HG02973 (cell line): ENCODE results near the gene BAIAP2L2.
"Not testable (repeated sequence)": the region's sequence is repeated elsewhere in the genome, so short reads cannot be mapped to it uniquely, and the experiment has no call there.

Experiments
- ATAC-seq: cut with Tn5 transposase; IDR thresholded peaks from one replicate; pipeline ENCODE4 v1.9.1; 2021; ENCODE audit warnings: moderate library complexity; ENCODE audit not compliant: unreplicated experiment

The BAIAP2L2 gene

DNA sequence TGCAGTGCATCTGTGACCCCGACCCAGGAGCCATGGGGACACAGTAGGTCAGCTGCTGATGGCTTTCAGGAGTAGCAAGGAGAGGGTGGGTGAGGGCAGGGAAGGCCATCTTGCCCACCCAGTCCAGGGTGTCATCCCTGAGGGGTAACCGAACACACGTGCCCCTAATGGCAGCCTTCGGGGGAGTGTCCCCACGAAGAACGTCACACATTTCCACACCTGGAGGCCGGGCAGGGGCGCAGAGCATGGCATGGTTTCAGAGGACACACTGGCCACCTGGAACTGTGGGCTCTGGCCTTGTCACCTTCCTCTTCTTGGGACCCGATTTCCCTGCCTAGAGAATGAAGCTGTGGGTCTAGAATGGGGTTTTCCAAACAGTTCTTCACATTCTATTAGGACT, 19.4 kb upstream of the BAIAP2L2 start:
- no peak for ATAC-seq

DNA sequence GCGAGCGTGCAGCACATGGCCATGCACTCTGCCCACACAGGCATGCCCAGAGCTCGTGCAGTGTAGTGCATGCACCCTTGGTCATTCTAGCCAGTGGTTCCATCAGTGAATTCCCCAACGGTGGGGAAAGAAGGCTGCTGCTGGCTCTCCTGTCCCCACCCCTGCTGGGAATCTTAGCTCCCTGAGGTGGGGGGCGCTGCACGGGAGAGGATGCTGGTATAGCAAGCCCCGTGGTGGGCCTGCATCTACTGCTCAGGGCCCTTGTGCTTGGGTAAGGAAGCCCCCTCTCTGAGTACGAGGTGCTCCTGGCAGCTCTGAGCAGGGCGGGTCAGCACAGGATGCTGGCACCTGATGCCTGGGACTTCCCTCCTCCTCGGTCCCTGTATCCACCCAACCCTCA, 18.5 kb upstream of the BAIAP2L2 start:
- ATAC-seq, result no peak

GRCh38 chr22:38127869-38128268, 17.4 kb upstream of the BAIAP2L2 start:
- ATAC-seq, result no peak

DNA sequence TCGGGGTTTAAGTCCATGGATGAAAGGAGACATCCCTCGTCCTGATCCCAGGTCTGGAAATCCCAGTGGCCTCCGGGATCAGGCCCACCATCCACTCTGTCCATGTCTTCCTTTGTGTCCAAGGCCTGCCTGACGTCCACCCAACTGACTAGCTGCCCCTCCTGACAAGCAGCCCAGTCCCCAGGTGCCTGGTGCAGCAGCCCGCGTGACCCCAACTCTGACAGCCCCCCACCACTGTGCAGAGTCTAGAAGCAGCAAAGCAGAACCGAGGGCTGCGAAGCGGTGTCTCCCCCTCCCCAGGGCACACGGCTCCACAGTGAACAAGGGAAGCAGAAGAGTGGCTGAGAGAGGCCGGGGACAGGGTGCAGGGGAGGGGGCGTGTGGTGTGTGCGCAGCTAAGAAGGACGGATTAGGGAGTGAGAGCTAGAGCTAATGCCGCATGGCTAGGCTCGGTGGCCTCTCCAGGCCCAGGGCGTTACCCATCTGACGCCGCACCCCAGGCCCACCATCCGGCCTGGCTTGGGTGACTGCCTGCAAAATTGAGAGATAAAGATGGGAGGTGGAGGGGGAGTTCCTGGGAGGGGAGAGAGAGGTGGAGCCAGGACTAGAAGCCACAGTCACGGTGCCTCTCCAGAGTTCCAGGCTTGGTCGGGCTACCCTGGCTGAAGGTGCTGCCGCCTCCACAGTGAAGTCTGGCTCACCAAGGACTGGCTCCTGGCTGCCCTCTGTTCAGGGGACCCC, 16.6 kb upstream of the BAIAP2L2 start:
- no peak for ATAC-seq

DNA sequence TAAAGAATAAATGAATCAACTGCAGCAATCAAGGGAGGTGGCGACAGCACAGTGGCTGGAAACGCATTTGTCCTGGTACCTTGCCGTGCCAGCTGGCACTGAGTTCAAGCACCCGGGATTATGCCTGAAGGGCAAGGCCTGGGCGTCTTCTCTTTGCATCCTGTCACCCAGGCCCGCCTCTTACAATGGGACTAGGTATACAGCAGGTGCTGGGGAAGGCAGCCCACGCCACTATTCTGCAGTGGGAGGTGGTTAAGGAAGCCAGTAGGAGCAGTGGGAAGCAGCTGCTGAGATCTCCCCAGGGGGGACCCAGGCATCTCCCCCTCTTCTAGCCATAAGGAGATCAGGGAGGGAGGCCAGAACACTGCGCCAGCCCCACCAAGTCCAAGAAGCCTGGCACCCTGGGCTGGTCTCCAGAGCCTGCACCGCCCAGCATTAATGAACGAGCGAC, 15.3 kb upstream of the BAIAP2L2 start:
- ATAC-seq, result no peak

DNA sequence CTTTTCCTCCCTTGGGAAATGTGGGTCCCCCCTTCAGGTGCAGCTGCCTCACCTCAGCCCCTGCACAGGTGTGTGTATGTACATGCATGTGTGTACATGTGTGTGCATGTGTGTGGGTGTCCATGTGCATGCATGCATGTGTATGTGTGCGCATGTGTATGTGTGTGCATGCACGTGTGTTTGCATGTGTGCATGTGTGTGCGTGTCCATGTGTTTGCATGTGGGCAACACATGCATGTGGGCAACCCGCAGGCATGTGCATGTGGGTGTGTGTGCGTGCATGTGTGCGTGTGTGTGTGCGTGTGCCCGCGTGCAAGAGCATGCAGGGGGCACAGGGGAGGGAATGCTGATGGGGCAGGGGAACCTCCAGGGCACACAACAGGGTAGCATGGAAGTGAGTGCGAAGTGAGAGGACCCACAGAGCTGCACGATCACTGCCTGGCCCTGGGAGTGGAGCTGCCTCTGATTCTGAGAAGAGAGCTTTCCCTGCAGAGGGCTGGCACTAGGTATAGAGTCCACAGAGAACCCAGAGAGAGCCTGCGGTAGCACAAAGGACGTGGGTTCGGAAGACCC, 14.6 kb upstream of the BAIAP2L2 start:
- ATAC-seq, result no peak

DNA sequence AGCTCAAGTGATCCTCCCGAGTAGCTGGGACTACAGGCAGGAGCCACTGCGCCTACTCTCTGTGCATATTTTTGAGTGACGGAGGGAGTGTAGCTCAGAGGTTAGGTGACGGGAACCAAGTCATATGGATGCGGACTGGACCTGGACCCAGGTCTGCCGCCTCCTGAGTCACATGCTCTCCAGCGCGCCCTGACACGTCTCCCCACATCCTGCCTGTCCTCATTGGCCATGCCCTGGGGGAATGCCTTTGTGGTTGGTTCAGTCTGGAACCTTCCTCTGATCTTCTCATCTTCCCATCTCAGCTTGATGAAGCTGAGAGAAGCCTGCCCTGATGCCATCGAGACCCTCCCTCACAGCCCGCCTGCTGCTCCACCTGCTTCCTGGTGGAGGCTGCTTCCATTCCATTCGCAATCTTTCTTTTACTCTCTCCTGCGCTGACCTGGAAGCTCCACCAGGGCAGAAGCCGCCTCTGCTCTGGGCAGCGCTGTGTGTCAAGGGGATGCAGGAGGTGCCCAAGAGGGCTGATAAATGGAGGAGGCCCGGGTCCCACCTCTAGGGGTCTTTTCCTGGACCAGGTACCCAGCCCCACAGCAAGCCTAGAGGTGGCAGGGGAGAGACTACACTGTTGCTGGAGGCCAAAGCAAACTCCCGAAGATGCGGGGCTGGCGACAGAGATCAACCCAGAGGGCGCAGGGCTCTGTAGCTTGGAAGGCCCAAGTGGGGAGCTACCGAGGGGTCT, 13.9 kb upstream of the BAIAP2L2 start:
- no peak for ATAC-seq

GRCh38 chr22:38122616-38123015, 12.1 kb upstream of the BAIAP2L2 start:
- no peak for ATAC-seq

- no peak for ATAC-seq
Observed at GRCh38 chr22:38120359-38121110, 10.1 kb upstream of the BAIAP2L2 start.

DNA sequence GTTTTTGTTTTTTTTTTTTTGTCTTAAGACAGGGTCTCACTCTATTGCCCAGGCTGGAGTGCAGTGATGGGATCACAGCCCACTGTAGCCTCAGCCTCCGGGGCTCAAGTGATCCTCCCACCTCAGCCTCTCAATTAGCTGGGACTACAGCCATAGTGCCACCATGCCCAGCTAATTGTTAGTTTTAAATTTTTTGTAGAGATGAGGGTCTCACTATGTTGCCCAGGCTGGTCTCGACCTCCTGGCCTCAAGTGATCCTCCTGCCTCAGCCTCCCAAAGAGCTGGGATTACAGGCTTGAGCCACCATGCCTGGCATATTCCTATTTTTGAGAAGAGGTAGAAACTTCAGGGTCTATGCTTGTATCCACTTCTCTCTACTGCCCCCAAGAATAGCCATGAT, 8.3 kb upstream of the BAIAP2L2 start:
- ATAC-seq, result not testable (repeated sequence)

- ATAC-seq, result no peak
Observed at GRCh38 chr22:38118182-38118581, 7.7 kb upstream of the BAIAP2L2 start.

GRCh38 chr22:38117556-38117955, 7.1 kb upstream of the BAIAP2L2 start:
- not testable (repeated sequence) for ATAC-seq

GRCh38 chr22:38115423-38116205, 5.1 kb upstream of the BAIAP2L2 start:
- ATAC-seq, result no peak

- ATAC-seq, result no peak
Observed at GRCh38 chr22:38114484-38115398, 4.3 kb upstream of the BAIAP2L2 start.

GRCh38 chr22:38112381-38112780, 1.9 kb upstream of the BAIAP2L2 start:
- ATAC-seq, result no peak

DNA sequence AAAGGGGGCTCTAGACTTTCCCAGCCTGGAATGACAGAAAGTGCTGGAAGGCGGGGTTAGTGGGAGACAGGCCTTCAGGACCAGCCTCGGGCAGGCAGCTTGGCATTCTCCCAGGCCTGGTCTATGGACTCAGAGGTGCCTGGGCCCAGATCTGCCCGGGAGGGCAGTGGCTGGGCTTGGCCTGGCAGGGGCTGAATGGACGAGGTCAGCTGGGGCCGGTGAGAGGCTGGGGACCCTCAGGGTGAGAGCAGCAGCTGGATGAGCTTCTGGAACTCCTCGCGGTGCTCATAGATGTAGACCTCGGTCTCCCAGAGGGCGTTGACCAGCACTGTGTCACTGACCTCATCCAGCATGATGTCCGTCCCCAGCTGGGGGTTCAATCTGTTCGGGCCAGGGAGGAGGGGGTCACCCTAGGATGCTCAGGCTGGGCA, 1.5 kb upstream of the BAIAP2L2 start:
- no peak for ATAC-seq

DNA sequence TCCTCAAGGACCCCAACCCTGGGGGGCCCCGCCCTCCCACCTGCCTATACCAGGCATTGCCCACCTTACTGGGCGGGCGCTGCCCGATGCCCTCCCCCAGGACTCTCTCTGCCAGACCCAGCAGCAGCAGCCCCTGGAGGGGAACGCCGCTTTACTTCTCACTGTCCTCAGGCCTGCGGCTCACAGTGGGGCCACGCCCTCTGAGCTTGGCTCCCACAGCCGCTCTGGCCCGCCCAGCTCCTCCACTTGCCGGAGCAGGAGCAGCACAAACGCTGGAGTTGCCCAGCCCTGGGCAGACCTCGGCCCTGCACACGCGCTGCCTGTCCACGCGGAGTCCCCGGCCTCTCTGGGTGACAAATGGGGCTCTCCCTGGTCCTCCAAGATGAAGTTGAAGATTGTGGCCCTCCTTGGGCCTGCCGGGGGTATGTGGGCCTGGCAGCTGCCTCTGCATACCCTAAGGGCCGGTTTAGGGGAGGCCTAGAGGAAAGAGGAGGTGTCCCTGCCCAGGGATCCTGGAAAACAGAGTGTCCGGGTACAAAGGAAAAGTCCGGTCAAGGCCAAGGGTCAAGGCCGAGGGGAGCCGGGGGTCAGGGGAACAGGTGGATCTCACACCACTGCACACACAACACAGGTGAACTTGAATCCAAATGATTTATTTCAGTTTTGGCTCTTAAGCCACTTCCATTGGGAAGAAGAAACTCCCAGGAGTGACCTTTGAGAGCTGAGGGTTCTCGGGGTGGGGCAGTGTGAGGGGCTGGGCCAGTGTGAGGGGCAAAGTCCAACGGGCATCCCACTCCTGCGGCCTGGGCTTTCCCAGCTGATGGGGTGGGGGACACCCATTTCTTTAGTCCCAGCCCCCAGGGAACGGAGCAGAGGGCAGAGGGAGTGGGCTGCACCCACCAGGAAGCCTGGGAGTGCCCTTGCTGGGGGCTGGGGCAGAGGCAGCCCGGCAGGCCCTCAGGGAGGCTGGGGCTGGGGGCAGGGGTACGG, 674 bp upstream of the BAIAP2L2 start:
- no peak for ATAC-seq

- no peak for ATAC-seq
Observed at GRCh38 chr22:38109371-38110001, 998 bp downstream of the BAIAP2L2 start.
